Islet of Langerhans (tissue), 1 donor: Measurements from ENCODE around the gene PSEN2.
"Not testable (repeated sequence)": the region's sequence is repeated elsewhere in the genome, so short reads cannot be mapped to it uniquely, and the experiment has no call there.

Experiments
- FAIRE-seq: peaks from one replicate; lab custom pipeline; 2011; peaks lifted over from hg19 to GRCh38; lab: Jason Lieb, UNC

Gene PSEN2

GRCh38 chr1:226916497-226916896 is 46.1 kb downstream of the PSEN2 start:
- no peak for FAIRE-seq

- FAIRE-seq = no peak
These were observed 49.2 kb downstream of the PSEN2 start for GRCh38 chr1:226919587-226919986.

- no peak for FAIRE-seq
These were observed 49.6 kb downstream of the PSEN2 start for GRCh38 chr1:226919995-226920394.

GRCh38 chr1:226920446-226920894 is 50.1 kb downstream of the PSEN2 start:
- FAIRE-seq = no peak

- no peak for FAIRE-seq
These were observed 51.1 kb downstream of the PSEN2 start for GRCh38 chr1:226921504-226921903.

- not testable (repeated sequence) for FAIRE-seq
These were observed 59.1 kb downstream of the PSEN2 start for GRCh38 chr1:226929260-226930111.

- no peak for FAIRE-seq
These were observed 64.2 kb downstream of the PSEN2 start for GRCh38 chr1:226934483-226935237.

- no peak for FAIRE-seq
These were observed 67.7 kb downstream of the PSEN2 start for GRCh38 chr1:226937940-226938725.

- peak; percentile 78 for FAIRE-seq
These were observed 68.6 kb downstream of the PSEN2 start for GRCh38 chr1:226938903-226939437.

- FAIRE-seq = no peak
These were observed 69.1 kb downstream of the PSEN2 start for GRCh38 chr1:226939438-226940028.

GRCh38 chr1:226940029-226940805 is 69.8 kb downstream of the PSEN2 start, which contains the start of gene COQ8A:
Gene COQ8A (plus strand): TSS chr1:226940294. CDS start chr1:226961386, 21,092 bp downstream.
- peak; percentile 87 for FAIRE-seq

- FAIRE-seq = no peak
These were observed 70.3 kb downstream of the PSEN2 start for GRCh38 chr1:226940806-226941067.

GRCh38 chr1:226942392-226942791 is 72.0 kb downstream of the PSEN2 start:
- FAIRE-seq = no peak

- no peak for FAIRE-seq
These were observed 72.7 kb downstream of the PSEN2 start for GRCh38 chr1:226943156-226943555.

GRCh38 chr1:226943927-226944326 is 73.5 kb downstream of the PSEN2 start:
- no peak for FAIRE-seq

- FAIRE-seq = peak; percentile 91
These were observed 74.9 kb downstream of the PSEN2 start for GRCh38 chr1:226945106-226945857.
